ENCODE results near the gene MAT1A. TPM values are rescaled to one million over a fixed set of nuclear protein-coding genes. Genes with fewer than 3 reads are reported as not detected.

MAT1A gene
- total RNA-seq, 1 experiment from 2014 or later, result not detected

DNA sequence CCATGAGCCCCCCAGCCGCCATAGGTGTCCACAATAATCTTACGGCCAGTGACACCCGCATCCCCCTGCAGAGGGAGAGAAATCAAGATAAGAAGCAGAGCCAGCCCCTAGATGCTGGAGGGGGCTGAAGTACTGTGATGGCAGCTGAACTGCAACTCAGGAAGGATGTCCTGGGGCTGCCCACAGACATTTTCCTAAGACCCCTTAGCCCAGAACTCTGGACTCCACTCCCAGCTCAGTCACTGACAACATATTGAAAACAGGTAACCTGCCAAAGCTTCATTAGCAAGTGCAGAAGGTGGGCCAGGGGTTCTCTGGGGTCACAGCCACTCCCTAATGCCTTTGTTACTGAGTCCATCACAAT is 14.3 kb downstream of the MAT1A start:
- no peaks in the 10 kb centered on the region for H3K27me3 ChIP-seq (ENCODE audit: low read length)
- H3K79me2 ChIP-seq (ENCODE audit: low read length), result no peaks in the 10 kb centered on the region
- no peaks in the 10 kb centered on the region for H3K36me3 ChIP-seq (ENCODE audit: insufficient read depth, low read length)
- no peak overlapping the region for H2AFZ ChIP-seq (ENCODE audit: low read length)
- H3K27ac ChIP-seq (ENCODE audit: low read length), result no peak overlapping the region
- H3K4me2 ChIP-seq (ENCODE audit: low read depth, low read length, poor library complexity, severe bottlenecking), result no peak overlapping the region
- no peak for DNase-seq
- no peaks in the 10 kb centered on the region for H3K9me3 ChIP-seq (ENCODE audit: low read length)
- H4K20me1 ChIP-seq (ENCODE audit: insufficient read depth, low read depth, low read length), result no peaks in the 10 kb centered on the region
- no peaks in the 10 kb centered on the region for H3K9me2 ChIP-seq (replicated peaks; ENCODE audit: insufficient read depth, low read length)
- H3K9ac ChIP-seq (ENCODE audit: low read length), result no peak overlapping the region
- H3K4me3 ChIP-seq (ENCODE audit: low read length), result no peak overlapping the region
- H3K4me1 ChIP-seq (ENCODE audit: low read length), result no peaks in the 10 kb centered on the region

DNA sequence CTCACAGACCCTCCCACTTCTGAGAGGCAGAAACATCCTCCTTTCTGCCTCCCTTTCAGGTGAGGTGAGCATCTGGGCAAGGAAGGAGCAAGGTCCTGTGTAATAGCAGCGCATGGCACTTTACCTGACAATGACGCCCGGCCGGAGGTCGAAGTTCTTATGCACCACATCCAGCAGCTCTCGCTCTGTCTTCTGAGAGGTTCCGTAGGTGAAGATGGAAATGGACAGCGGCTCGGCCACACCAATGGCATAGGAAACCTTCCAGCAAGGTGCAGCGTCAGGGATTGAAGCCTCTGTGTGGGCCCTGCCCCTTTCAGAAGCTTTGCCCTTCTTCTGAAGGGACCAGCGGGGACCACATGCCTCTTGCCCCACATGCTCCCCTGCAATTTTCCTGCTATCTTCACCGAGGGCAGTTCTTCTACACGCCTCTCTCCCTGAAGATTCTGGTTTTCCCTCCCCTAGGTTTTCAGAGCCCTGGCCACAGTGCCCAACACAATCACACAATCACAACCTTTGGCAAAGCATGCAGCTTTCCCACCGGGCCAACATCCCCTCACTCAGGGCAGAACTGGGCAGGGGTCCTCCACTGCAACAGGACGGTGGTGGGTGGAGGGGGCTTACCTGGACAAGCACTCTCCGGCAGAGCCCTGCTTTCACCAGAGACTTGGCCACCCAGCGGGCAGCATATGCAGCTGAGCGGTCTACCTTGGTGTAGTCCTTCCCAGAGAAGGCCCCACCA is 14.9 kb downstream of the MAT1A start:
- no peaks in the 10 kb centered on the region for H3K9me2 ChIP-seq (replicated peaks; ENCODE audit: insufficient read depth, low read length)
- H3K4me1 ChIP-seq (ENCODE audit: low read length), result no peaks in the 10 kb centered on the region
- no peaks in the 10 kb centered on the region for H3K27me3 ChIP-seq (ENCODE audit: low read length)
- DNase-seq, result no peak
- H3K79me2 ChIP-seq (ENCODE audit: low read length), result no peaks in the 10 kb centered on the region
- no peaks in the 10 kb centered on the region for H3K36me3 ChIP-seq (ENCODE audit: insufficient read depth, low read length)
- no peak overlapping the region for H3K27ac ChIP-seq (ENCODE audit: low read length)
- H3K9me3 ChIP-seq (ENCODE audit: low read length), result no peaks in the 10 kb centered on the region
- H3K4me3 ChIP-seq (ENCODE audit: low read length), result no peak overlapping the region
- H2AFZ ChIP-seq (ENCODE audit: low read length), result no peak overlapping the region
- H3K4me2 ChIP-seq (ENCODE audit: low read depth, low read length, poor library complexity, severe bottlenecking), result no peak overlapping the region
- H4K20me1 ChIP-seq (ENCODE audit: insufficient read depth, low read depth, low read length), result no peaks in the 10 kb centered on the region
- H3K9ac ChIP-seq (ENCODE audit: low read length), result no peak overlapping the region

GRCh38 chr10:80273523-80274170 is 15.8 kb downstream of the MAT1A start:
- Histone ChIP-seq H2AFZ (ENCODE audit: low read length) (no peak overlapping the region), H3K4me2 (ENCODE audit: low read depth, low read length, poor library complexity, severe bottlenecking) (no peak overlapping the region), H3K36me3 (ENCODE audit: insufficient read depth, low read length) (no peaks in the 10 kb centered on the region), H3K79me2 (ENCODE audit: low read length) (no peaks in the 10 kb centered on the region), H3K4me1 (ENCODE audit: low read length) (no peaks in the 10 kb centered on the region), H3K27ac (ENCODE audit: low read length) (no peak overlapping the region), H3K9me3 (ENCODE audit: low read length) (no peaks in the 10 kb centered on the region), H3K9ac (ENCODE audit: low read length) (no peak overlapping the region), H3K27me3 (ENCODE audit: low read length) (no peaks in the 10 kb centered on the region), H4K20me1 (ENCODE audit: insufficient read depth, low read depth, low read length) (no peaks in the 10 kb centered on the region), H3K9me2 (replicated peaks; ENCODE audit: insufficient read depth, low read length) (no peaks in the 10 kb centered on the region), H3K4me3 (ENCODE audit: low read length) (no peak overlapping the region)
- DNase-seq, result no peak

DNA sequence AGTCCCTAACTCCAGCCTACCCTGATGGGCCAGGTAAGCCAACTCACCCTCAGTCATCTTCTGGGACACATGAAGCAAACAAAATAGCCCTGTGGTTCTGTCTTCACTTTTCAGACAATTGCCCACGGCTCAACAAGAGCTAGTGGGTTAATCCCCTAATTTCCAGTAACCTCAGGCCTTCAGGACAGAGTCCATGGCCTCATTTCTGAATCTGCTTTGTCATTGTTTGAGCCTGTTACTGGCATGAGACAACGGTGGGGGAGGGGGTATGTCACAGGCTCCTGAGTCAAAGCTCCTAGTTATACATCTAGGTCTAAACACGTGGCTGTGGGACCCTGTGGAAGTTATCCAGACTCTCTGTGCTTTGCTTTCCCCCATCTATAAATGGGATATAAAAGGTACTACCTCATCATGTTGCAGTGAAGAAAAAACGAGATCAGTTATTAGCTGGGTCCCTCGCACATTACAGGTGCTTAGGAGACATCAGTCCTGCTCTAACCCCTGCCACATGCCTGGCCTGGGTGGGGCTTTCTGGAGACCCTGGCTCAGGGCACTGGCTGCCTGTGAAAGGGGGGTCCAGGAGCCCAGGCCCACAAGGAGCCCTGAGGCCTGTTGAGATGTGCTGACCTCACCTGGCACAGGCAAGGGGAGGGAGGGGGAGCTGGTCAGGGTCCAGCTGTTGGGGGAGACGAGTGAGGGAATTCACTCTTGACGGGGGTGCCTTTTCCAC is 16.5 kb downstream of the MAT1A start:
- Histone ChIP-seq H3K36me3 (ENCODE audit: insufficient read depth, low read length) (no peaks in the 10 kb centered on the region), H3K4me3 (ENCODE audit: low read length) (no peak overlapping the region), H4K20me1 (ENCODE audit: insufficient read depth, low read depth, low read length) (no peaks in the 10 kb centered on the region), H3K9me3 (ENCODE audit: low read length) (no peaks in the 10 kb centered on the region), H3K79me2 (ENCODE audit: low read length) (no peaks in the 10 kb centered on the region), H3K4me1 (ENCODE audit: low read length) (no peaks in the 10 kb centered on the region), H3K4me2 (ENCODE audit: low read depth, low read length, poor library complexity, severe bottlenecking) (no peak overlapping the region), H3K9ac (ENCODE audit: low read length) (no peak overlapping the region), H2AFZ (ENCODE audit: low read length) (no peak overlapping the region), H3K27ac (ENCODE audit: low read length) (no peak overlapping the region), H3K27me3 (ENCODE audit: low read length) (no peaks in the 10 kb centered on the region), H3K9me2 (replicated peaks; ENCODE audit: insufficient read depth, low read length) (no peaks in the 10 kb centered on the region)
- no peak for DNase-seq

GRCh38 chr10:80271416-80271815 is 18.0 kb downstream of the MAT1A start:
- no peak overlapping the region for H3K4me2 ChIP-seq (ENCODE audit: low read depth, low read length, poor library complexity, severe bottlenecking)
- H3K4me1 ChIP-seq (ENCODE audit: low read length), result no peaks in the 10 kb centered on the region
- no peaks in the 10 kb centered on the region for H3K9me3 ChIP-seq (ENCODE audit: low read length)
- no peak overlapping the region for H2AFZ ChIP-seq (ENCODE audit: low read length)
- no peaks in the 10 kb centered on the region for H3K79me2 ChIP-seq (ENCODE audit: low read length)
- H3K4me3 ChIP-seq (ENCODE audit: low read length), result no peak overlapping the region
- no peak overlapping the region for H3K27ac ChIP-seq (ENCODE audit: low read length)
- H4K20me1 ChIP-seq (ENCODE audit: insufficient read depth, low read depth, low read length), result no peaks in the 10 kb centered on the region
- H3K27me3 ChIP-seq (ENCODE audit: low read length), result no peaks in the 10 kb centered on the region
- DNase-seq, result no peak
- H3K36me3 ChIP-seq (ENCODE audit: insufficient read depth, low read length), result no peaks in the 10 kb centered on the region
- no peaks in the 10 kb centered on the region for H3K9me2 ChIP-seq (replicated peaks; ENCODE audit: insufficient read depth, low read length)
- no peak overlapping the region for H3K9ac ChIP-seq (ENCODE audit: low read length)

GRCh38 chr10:80270887-80271286 is 18.6 kb downstream of the MAT1A start:
- H3K27me3 ChIP-seq (ENCODE audit: low read length), result no peaks in the 10 kb centered on the region
- H3K4me3 ChIP-seq (ENCODE audit: low read length), result no peak overlapping the region
- no peak overlapping the region for H3K27ac ChIP-seq (ENCODE audit: low read length)
- no peaks in the 10 kb centered on the region for H3K9me3 ChIP-seq (ENCODE audit: low read length)
- no peaks in the 10 kb centered on the region for H3K4me1 ChIP-seq (ENCODE audit: low read length)
- H3K36me3 ChIP-seq (ENCODE audit: insufficient read depth, low read length), result no peaks in the 10 kb centered on the region
- no peaks in the 10 kb centered on the region for H3K9me2 ChIP-seq (replicated peaks; ENCODE audit: insufficient read depth, low read length)
- H2AFZ ChIP-seq (ENCODE audit: low read length), result no peak overlapping the region
- H3K9ac ChIP-seq (ENCODE audit: low read length), result no peak overlapping the region
- no peak for DNase-seq
- no peak overlapping the region for H3K4me2 ChIP-seq (ENCODE audit: low read depth, low read length, poor library complexity, severe bottlenecking)
- no peaks in the 10 kb centered on the region for H3K79me2 ChIP-seq (ENCODE audit: low read length)
- no peaks in the 10 kb centered on the region for H4K20me1 ChIP-seq (ENCODE audit: insufficient read depth, low read depth, low read length)

- Histone ChIP-seq H3K36me3 (ENCODE audit: insufficient read depth, low read length) (no peaks in the 10 kb centered on the region), H4K20me1 (ENCODE audit: insufficient read depth, low read depth, low read length) (no peaks in the 10 kb centered on the region), H3K27me3 (ENCODE audit: low read length) (no peaks in the 10 kb centered on the region), H3K9ac (ENCODE audit: low read length) (no peak overlapping the region), H3K4me3 (ENCODE audit: low read length) (no peak overlapping the region), H3K4me1 (ENCODE audit: low read length) (no peaks in the 10 kb centered on the region), H2AFZ (ENCODE audit: low read length) (no peak overlapping the region), H3K9me2 (replicated peaks; ENCODE audit: insufficient read depth, low read length) (no peaks in the 10 kb centered on the region), H3K79me2 (ENCODE audit: low read length) (no peaks in the 10 kb centered on the region), H3K27ac (ENCODE audit: low read length) (no peak overlapping the region), H3K9me3 (ENCODE audit: low read length) (no peaks in the 10 kb centered on the region), H3K4me2 (ENCODE audit: low read depth, low read length, poor library complexity, severe bottlenecking) (no peak overlapping the region)
- DNase-seq, result no peak
Measured at GRCh38 chr10:80268938-80269588, 20.4 kb downstream of the MAT1A start.

DNA sequence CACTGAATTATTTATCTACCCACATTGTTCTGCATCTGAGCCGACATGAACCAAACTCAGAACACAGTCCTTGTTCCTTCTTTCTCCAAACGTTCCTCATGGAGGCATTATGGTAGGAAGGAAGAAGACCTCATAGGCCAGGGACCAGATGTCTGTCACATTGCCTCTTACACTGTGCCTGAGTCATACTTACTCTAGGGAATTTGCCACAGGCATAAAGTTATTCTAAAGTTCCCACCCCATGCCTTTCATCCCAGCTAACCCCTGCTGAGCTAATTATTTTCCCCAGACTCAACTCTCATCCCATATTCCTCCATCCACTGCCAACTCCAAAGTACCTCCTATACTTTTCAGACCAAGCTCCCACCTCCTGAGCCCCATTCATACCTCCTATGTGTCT is 21.2 kb downstream of the MAT1A start:
- no peaks in the 10 kb centered on the region for H3K4me1 ChIP-seq (ENCODE audit: low read length)
- no peaks in the 10 kb centered on the region for H3K27me3 ChIP-seq (ENCODE audit: low read length)
- H3K79me2 ChIP-seq (ENCODE audit: low read length), result no peaks in the 10 kb centered on the region
- DNase-seq, result no peak
- H3K4me3 ChIP-seq (ENCODE audit: low read length), result no peak overlapping the region
- H3K27ac ChIP-seq (ENCODE audit: low read length), result no peak overlapping the region
- no peaks in the 10 kb centered on the region for H4K20me1 ChIP-seq (ENCODE audit: insufficient read depth, low read depth, low read length)
- no peak overlapping the region for H2AFZ ChIP-seq (ENCODE audit: low read length)
- no peaks in the 10 kb centered on the region for H3K9me2 ChIP-seq (replicated peaks; ENCODE audit: insufficient read depth, low read length)
- H3K36me3 ChIP-seq (ENCODE audit: insufficient read depth, low read length), result no peaks in the 10 kb centered on the region
- H3K9ac ChIP-seq (ENCODE audit: low read length), result no peak overlapping the region
- no peak overlapping the region for H3K4me2 ChIP-seq (ENCODE audit: low read depth, low read length, poor library complexity, severe bottlenecking)
- no peaks in the 10 kb centered on the region for H3K9me3 ChIP-seq (ENCODE audit: low read length)

Measured in Karpas-422 (cell line).